Measurements from ENCODE around the gene FEV.

DNA sequence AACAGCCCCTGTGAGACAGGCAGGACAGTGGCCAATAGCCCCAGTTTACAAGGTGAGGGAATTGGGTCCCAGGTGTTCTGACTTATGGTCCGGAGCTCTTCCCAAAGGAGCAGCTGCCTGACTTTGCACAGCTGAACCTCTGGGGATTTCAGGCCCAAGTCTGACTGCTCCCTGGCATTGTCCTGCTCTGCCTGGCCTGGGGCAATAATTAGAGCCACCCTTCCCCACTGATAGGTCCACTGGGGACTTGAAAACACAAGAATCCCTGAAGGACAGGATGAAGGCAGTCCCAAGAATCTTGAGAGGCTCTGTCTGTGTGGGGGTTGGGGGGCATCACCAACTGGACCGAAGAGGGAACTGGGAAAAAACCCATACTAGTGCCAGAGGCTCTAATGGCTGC is 3.7 kb upstream of the FEV start:
- TF ChIP-seq CTCF (conservative IDR thresholded peaks at IDR 0.05 in 1 of 2, IDR thresholded peaks at IDR 0.05 in 1 of 2; ENCODE audit: extremely low read depth in 1 of 2, insufficient read depth in 1 of 2, low read depth in 1 of 2, low read length in 2 of 2) (no peak), EZH2 (IDR thresholded peaks at IDR 0.05; ENCODE audit: borderline replicate concordance, low read length) (no peak)
